RKO (cell line): ENCODE measurements around the gene FADD.

ENCODE experiments used
- DNase-seq: peaks from one replicate; pipeline ENCODE4 v3.0.0-alpha.2; 2016; ENCODE audit warnings: low spot score

Gene FADD

GRCh38 chr11:70233962-70234361 is 30.9 kb downstream of the FADD start:
- DNase-seq: no peak

- no peak for DNase-seq
Measured at GRCh38 chr11:70240337-70240736, 37.2 kb downstream of the FADD start.

- no peak for DNase-seq
Measured at GRCh38 chr11:70241709-70242108, 38.6 kb downstream of the FADD start.

- DNase-seq: no peak
Measured at GRCh38 chr11:70242885-70243284, 39.8 kb downstream of the FADD start.

GRCh38 chr11:70243912-70244652 is 41.0 kb downstream of the FADD start:
- no peak for DNase-seq

- no peak for DNase-seq
Measured at GRCh38 chr11:70244698-70245097, 41.6 kb downstream of the FADD start.

GRCh38 chr11:70246196-70246595 is 43.1 kb downstream of the FADD start:
- no peak for DNase-seq

GRCh38 chr11:70247042-70247709 is 44.1 kb downstream of the FADD start:
- no peak for DNase-seq

- no peak for DNase-seq
Measured at GRCh38 chr11:70247710-70248072, 44.6 kb downstream of the FADD start.

- no peak for DNase-seq
Measured at GRCh38 chr11:70250876-70251658, 48.0 kb downstream of the FADD start.

GRCh38 chr11:70251659-70252321 is 48.7 kb downstream of the FADD start:
- no peak for DNase-seq

- DNase-seq: no peak
Measured at GRCh38 chr11:70252844-70253243, 49.7 kb downstream of the FADD start.

GRCh38 chr11:70255477-70256116 is 52.5 kb downstream of the FADD start:
- no peak for DNase-seq
